HG02571 (cell line): ENCODE results near the gene SPECC1.
"Not testable (repeated sequence)": the region's sequence is repeated elsewhere in the genome, so short reads cannot be mapped to it uniquely, and the experiment has no call there.

Source experiments
- ATAC-seq: cut with Tn5 transposase; IDR thresholded peaks from one replicate; pipeline ENCODE4 v1.9.1; 2021; ENCODE audit warnings: mild to moderate bottlenecking, moderate library complexity; ENCODE audit not compliant: unreplicated experiment

SPECC1 gene

DNA sequence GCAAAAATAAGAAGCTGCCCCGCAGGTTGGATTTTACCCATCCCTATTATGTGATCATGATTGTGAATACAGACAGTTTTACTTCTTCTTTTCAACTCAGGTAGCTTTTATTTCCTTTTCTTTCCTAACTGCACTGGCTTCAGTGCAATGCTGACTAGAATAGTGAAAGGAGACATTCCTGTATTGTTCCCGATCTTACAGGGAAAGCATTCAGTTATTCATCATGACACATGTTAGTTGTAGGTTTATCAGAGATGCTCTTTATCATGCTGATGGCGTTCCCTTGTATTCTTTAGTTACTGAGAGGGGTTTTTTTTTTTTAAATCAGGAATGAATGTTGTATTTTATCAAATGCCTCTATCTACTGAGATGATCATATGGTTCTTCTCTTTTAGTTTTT lies 343.4 kb downstream of the SPECC1 start:
- not testable (repeated sequence) for ATAC-seq

DNA sequence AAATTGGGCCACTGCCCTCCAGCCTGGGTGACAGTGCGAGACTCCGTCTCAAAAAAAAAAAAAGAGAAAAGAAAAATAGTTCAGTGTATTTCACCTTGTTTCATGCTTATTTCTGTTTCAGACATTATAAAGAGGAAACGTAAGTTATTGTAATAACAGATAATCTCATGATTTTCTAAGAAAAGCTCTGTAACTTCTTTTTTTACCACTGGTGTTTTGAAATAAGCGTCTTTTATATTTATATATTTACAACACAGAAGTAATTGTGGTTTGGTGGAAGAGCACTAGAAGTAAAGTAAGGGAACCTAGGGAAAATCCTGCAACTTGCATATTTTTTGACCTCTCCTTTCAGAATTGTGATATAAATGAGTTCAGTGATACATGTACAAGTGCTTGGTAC lies 354.7 kb downstream of the SPECC1 start:
- not testable (repeated sequence) for ATAC-seq
